Smooth muscle cell (in vitro differentiated cells): ENCODE data around the gene SNCB. TPM values are rescaled to one million over a fixed set of nuclear protein-coding genes. Genes with fewer than 3 reads are reported as not detected.

Experiments
- DNase-seq: peaks from one replicate; lab custom pipeline; 2025; ENCODE audit not compliant: unreplicated experiment; lab: John Stamatoyannopoulos, UW
- H2AFZ ChIP-seq: fragments of 200-600 bp; sonication (generic); 2 replicates; pipeline ENCODE4 v1.6.0; 2016; ENCODE audit warnings: antibody characterized with exemption, low read depth, mild to moderate bottlenecking
- H3F3A ChIP-seq: fragments of 200-600 bp; sonication (generic); 2 replicates; pipeline ENCODE4 v1.6.0; 2017; ENCODE audit warnings: antibody characterized with exemption, low read depth
- H3K27ac ChIP-seq: fragments of 200-600 bp; sonication (generic); 2 replicates; pipeline ENCODE4 v1.5.1; 2016; ENCODE audit warnings: low read depth, mild to moderate bottlenecking
- H3K27me3 ChIP-seq: fragments of 200-600 bp; sonication (generic); 2 replicates; pipeline ENCODE4 v1.6.1; 2016; ENCODE audit warnings: low read depth, mild to moderate bottlenecking
- H3K36me3 ChIP-seq: fragments of 200-600 bp; sonication (generic); 2 replicates; pipeline ENCODE4 v1.5.1; 2016; ENCODE audit warnings: low read depth
- H3K4me1 ChIP-seq: fragments of 200-600 bp; sonication (generic); 2 replicates; pipeline ENCODE4 v1.5.1; 2016; ENCODE audit warnings: low read depth
- H3K4me2 ChIP-seq: fragments of 200-600 bp; sonication (generic); 2 replicates; pipeline ENCODE4 v1.6.0; 2016; ENCODE audit warnings: mild to moderate bottlenecking
- H3K4me3 ChIP-seq: fragments of 200-600 bp; sonication (generic); 2 replicates; pipeline ENCODE4 v1.5.1; 2016; ENCODE audit warnings: mild to moderate bottlenecking
- H3K79me2 ChIP-seq: fragments of 200-600 bp; sonication (generic); 2 replicates; pipeline ENCODE4 v1.6.0; 2016; ENCODE audit warnings: low read depth, mild to moderate bottlenecking
- H3K9ac ChIP-seq: fragments of 200-600 bp; sonication (generic); 2 replicates; pipeline ENCODE4 v1.6.0; 2016; ENCODE audit warnings: low read depth
- H3K9me3 ChIP-seq: fragments of 200-600 bp; sonication (generic); replicated peaks from 2 replicates; pipeline ENCODE4 v1.5.1; 2016; ENCODE audit warnings: low read depth
- H4K20me1 ChIP-seq: fragments of 200-600 bp; sonication (generic); 2 replicates; pipeline ENCODE4 v1.6.0; 2016; ENCODE audit warnings: low read depth
- CTCF ChIP-seq: fragments of 200-600 bp; sonication (generic); IDR thresholded peaks from 2 replicates; pipeline ENCODE4 v1.5.1; 2017; ENCODE audit warnings: borderline replicate concordance, mild to moderate bottlenecking, antibody characterized with exemption; ENCODE audit not compliant: insufficient read depth, poor library complexity, severe bottlenecking
- WGBS: methylation state at CpG from one replicate; pipeline ENCODE4 v1.1.7; 2016; ENCODE audit warnings: low lambda C conversion rate; 5-methylcytosine and 5-hydroxymethylcytosine counted together
- polyA plus RNA-seq: library from polyadenylated mRNA; unstranded; fragments of >200 nt; fragmentation: Nextera tagmentation; extraction: Ambion mirVana; gene quantifications from 2 replicates; pipeline ENCODE4 v1.2.1, GENCODE V29; 2016
- total RNA-seq: library from RNA; depleted of rRNA; stranded (reverse); fragments of >200 nt; gene quantifications from 2 replicates; pipeline ENCODE4 v1.2.3, GENCODE V29; 2014

SNCB gene
- total and polyA plus RNA-seq, 2 experiments from 2014 or later: 0.45 to 0.55 TPM

- Histone ChIP-seq H3K27ac (no peak overlapping the region), H3F3A (peaks cover 3% of the 10 kb centered on the region), H4K20me1 (no peaks in the 10 kb centered on the region), H3K4me1 (no peaks in the 10 kb centered on the region), H2AFZ (no peak overlapping the region), H3K9me3 (no peaks in the 10 kb centered on the region), H3K4me2 (no peak overlapping the region), H3K27me3 (peaks cover 6% of the 10 kb centered on the region), H3K36me3 (no peaks in the 10 kb centered on the region), H3K4me3 (no peak overlapping the region), H3K9ac (no peak overlapping the region), H3K79me2 (no peaks in the 10 kb centered on the region)
- 34% methylated on average over 4 of the region's 10 CpGs for WGBS
- DNase-seq: peak; percentile 51
- no peak for TF ChIP-seq CTCF
Measured at GRCh38 chr5:176611435-176611834, 18.9 kb downstream of the SNCB start.

GRCh38 chr5:176610435-176610773 lies 19.9 kb downstream of the SNCB start:
- H2AFZ ChIP-seq: no peak overlapping the region

GRCh38 chr5:176609724-176610434 lies 20.5 kb downstream of the SNCB start, which contains the start of gene GPRIN1:
Gene GPRIN1, minus strand, starts transcription at chr5:176610156. Its CDS starts 10,322 bp downstream, at chr5:176599834.
- H2AFZ ChIP-seq: no peak within 1 kb of the TSS

More at GRCh38 chr5:176610435-176610773, 19.9 kb downstream of the SNCB start:
- no peaks in the 10 kb centered on the region for H3K36me3 ChIP-seq
- no peak overlapping the region for H3K9ac ChIP-seq
- no peak overlapping the region for H3K27ac ChIP-seq
- DNase-seq: no peak
- no peaks in the 10 kb centered on the region for H3K4me1 ChIP-seq
- H3K27me3 ChIP-seq: peaks cover 3% of the 10 kb centered on the region
- H3K79me2 ChIP-seq: no peaks in the 10 kb centered on the region
- H4K20me1 ChIP-seq: no peaks in the 10 kb centered on the region
- no peak for TF ChIP-seq CTCF
- H3F3A ChIP-seq: peaks cover 3% of the 10 kb centered on the region
- no peaks in the 10 kb centered on the region for H3K9me3 ChIP-seq
- peak overlapping the region; percentile 83 for H3K4me2 ChIP-seq
- H3K4me3 ChIP-seq: peak overlapping the region; percentile 56
- WGBS: 2% methylated on average over 19 of the region's 31 CpGs

More at GRCh38 chr5:176609724-176610434, 20.5 kb downstream of the SNCB start, which contains the start of gene GPRIN1:
- Histone ChIP-seq H3K9ac (no peak within 1 kb of the TSS), H3K79me2 (no peaks in the 10 kb centered on the region), H3K4me1 (no peaks in the 10 kb centered on the region), H4K20me1 (no peaks in the 10 kb centered on the region), H3K4me3 (peak within 1 kb of the TSS; percentile 56), H3K27ac (no peak within 1 kb of the TSS), H3K36me3 (no peaks in the 10 kb centered on the region), H3K27me3 (peaks cover 3% of the 10 kb centered on the region), H3K9me3 (no peaks in the 10 kb centered on the region), H3F3A (peaks cover 3% of the 10 kb centered on the region), H3K4me2 (peak within 1 kb of the TSS; percentile 83)
- 1% methylated on average over 47 of the region's 101 CpGs for WGBS
- TF ChIP-seq CTCF: no peak
- DNase-seq: peak; percentile 28
